Endothelial cell of umbilical vein (primary cell): ENCODE results near the gene MICAL3.

Source experiments
- EZH2 ChIP-seq: IDR thresholded peaks from 2 replicates; pipeline ENCODE4 v1.6.1; 2012; ENCODE audit warnings: borderline replicate concordance, low read depth, mild to moderate bottlenecking, moderate library complexity, low read length, inconsistent platforms; ENCODE audit not compliant: severe bottlenecking
- MAX ChIP-seq: IDR thresholded peaks from 2 replicates; pipeline ENCODE4 v1.6.1; 2011; ENCODE audit not compliant: insufficient read depth, insufficient read length
- POLR2A ChIP-seq: IDR thresholded peaks from 2 replicates; pipeline ENCODE4 v1.6.1; 2012; ENCODE audit warnings: low read depth, mild to moderate bottlenecking, control low read depth, low read length
- TF ChIP-seq, protein P1 (sequence below), 2 donors: IDR thresholded peaks; 1 replicate in 1 of 2; 2 replicates in 1 of 2; pipeline ENCODE4 v1.5.1; 2011; ENCODE audit warnings: low read length in 2 of 2, mild to moderate bottlenecking in 2 of 2, moderate library complexity in 2 of 2, control low read depth in 1 of 2, inconsistent platforms in 1 of 2, low read depth in 1 of 2; ENCODE audit not compliant: insufficient read depth in 1 of 2; ENCODE audit errors: extremely low read depth in 1 of 2

DNA sequence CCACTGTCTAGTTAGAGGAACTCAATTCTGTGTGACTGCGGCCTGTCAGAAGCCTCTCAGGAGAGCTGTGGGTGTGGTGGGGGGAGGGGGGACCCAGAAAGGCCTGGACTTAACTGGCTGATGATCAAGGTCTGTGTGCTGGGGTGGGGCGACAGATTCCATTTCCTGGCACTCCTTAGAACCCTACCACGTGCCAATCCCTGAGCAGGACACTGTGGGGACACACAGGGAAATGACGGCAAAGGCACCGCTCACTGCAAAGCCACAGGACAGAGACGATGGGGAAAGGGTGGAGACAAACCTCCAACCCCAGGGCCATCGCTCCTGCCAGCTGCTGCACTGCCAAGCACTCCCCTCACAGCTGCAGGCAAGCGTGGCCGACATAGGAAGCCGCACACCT is 191.7 kb downstream of the MICAL3 start:
- TF ChIP-seq MAX (no peak), EZH2 (no peak), POLR2A (no peak)
- TF ChIP-seq, protein P1, sequence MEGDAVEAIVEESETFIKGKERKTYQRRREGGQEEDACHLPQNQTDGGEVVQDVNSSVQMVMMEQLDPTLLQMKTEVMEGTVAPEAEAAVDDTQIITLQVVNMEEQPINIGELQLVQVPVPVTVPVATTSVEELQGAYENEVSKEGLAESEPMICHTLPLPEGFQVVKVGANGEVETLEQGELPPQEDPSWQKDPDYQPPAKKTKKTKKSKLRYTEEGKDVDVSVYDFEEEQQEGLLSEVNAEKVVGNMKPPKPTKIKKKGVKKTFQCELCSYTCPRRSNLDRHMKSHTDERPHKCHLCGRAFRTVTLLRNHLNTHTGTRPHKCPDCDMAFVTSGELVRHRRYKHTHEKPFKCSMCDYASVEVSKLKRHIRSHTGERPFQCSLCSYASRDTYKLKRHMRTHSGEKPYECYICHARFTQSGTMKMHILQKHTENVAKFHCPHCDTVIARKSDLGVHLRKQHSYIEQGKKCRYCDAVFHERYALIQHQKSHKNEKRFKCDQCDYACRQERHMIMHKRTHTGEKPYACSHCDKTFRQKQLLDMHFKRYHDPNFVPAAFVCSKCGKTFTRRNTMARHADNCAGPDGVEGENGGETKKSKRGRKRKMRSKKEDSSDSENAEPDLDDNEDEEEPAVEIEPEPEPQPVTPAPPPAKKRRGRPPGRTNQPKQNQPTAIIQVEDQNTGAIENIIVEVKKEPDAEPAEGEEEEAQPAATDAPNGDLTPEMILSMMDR (IDR thresholded peaks at IDR 0.05; ENCODE audit: extremely low read depth in 1 of 2, insufficient read depth in 1 of 2, low read depth in 1 of 2, low read length in 2 of 2), result no peak
